Mononuclear cell (primary cell): ENCODE data around the gene LBHD2. TPM values are rescaled to one million over a fixed set of nuclear protein-coding genes. Genes with fewer than 3 reads are reported as not detected.

Experiments
- H3K27me3 ChIP-seq: 2 replicates; pipeline ENCODE4 v1.6.0; 2011; ENCODE audit warnings: low read length, control low read depth; ENCODE audit not compliant: insufficient read depth
- H3K4me1 ChIP-seq: 2 replicates; pipeline ENCODE4 v1.5.1; 2011; ENCODE audit warnings: mild to moderate bottlenecking, low read length, control low read depth; ENCODE audit not compliant: insufficient read depth
- H3K4me3 ChIP-seq: 2 replicates; pipeline ENCODE4 v1.5.1; 2011; ENCODE audit warnings: mild to moderate bottlenecking, low read length, moderate library complexity
- H3K9me3 ChIP-seq: 2 replicates; pipeline ENCODE4 v1.5.1; 2011; ENCODE audit warnings: low read depth, mild to moderate bottlenecking, control low read depth, low read length
- total RNA-seq: library from RNA; depleted of rRNA; stranded (reverse); fragments of >200 nt; gene quantifications from one replicate; pipeline ENCODE4 v1.2.3, GENCODE V29; 2012

LBHD2 gene
- total RNA-seq, 1 donor = not detected

GRCh38 chr14:103074729-103075367, 9.2 kb upstream of the LBHD2 start:
- H3K27me3 ChIP-seq = peaks cover 2% of the 10 kb centered on the region
- no peaks in the 10 kb centered on the region for H3K9me3 ChIP-seq

GRCh38 chr14:103078420-103078749, 5.6 kb upstream of the LBHD2 start:
- Histone ChIP-seq H3K9me3 (no peaks in the 10 kb centered on the region), H3K4me1 (peaks cover 10% of the 10 kb centered on the region), H3K27me3 (peaks cover 2% of the 10 kb centered on the region), H3K4me3 (no peak overlapping the region)

More at GRCh38 chr14:103074729-103075367, 9.2 kb upstream of the LBHD2 start:
- Histone ChIP-seq H3K4me1 (peaks cover 10% of the 10 kb centered on the region), H3K4me3 (no peak overlapping the region)

GRCh38 chr14:103078860-103079587, 5.0 kb upstream of the LBHD2 start:
- Histone ChIP-seq H3K9me3 (no peaks in the 10 kb centered on the region), H3K27me3 (peaks cover 2% of the 10 kb centered on the region), H3K4me3 (no peak overlapping the region), H3K4me1 (peaks cover 10% of the 10 kb centered on the region)

- no peak overlapping the region for H3K4me3 ChIP-seq
- no peaks in the 10 kb centered on the region for H3K9me3 ChIP-seq
- H3K27me3 ChIP-seq = peaks cover 5% of the 10 kb centered on the region
- H3K4me1 ChIP-seq = no peaks in the 10 kb centered on the region
Measured at GRCh38 chr14:103081951-103082350, 2.1 kb upstream of the LBHD2 start.

GRCh38 chr14:103085106-103086091, 1.4 kb downstream of the LBHD2 start:
- no peaks in the 10 kb centered on the region for H3K9me3 ChIP-seq
- no peaks in the 10 kb centered on the region for H3K4me1 ChIP-seq
- H3K4me3 ChIP-seq = no peak overlapping the region
- H3K27me3 ChIP-seq = peaks cover 5% of the 10 kb centered on the region

GRCh38 chr14:103086771-103087342, 2.8 kb downstream of the LBHD2 start:
- Histone ChIP-seq H3K9me3 (no peaks in the 10 kb centered on the region), H3K4me1 (peaks cover 9% of the 10 kb centered on the region), H3K27me3 (peaks cover 9% of the 10 kb centered on the region), H3K4me3 (no peak overlapping the region)

GRCh38 chr14:103087343-103087835, 3.4 kb downstream of the LBHD2 start:
- peaks cover 9% of the 10 kb centered on the region for H3K27me3 ChIP-seq

GRCh38 chr14:103088921-103089320, 4.9 kb downstream of the LBHD2 start:
- peaks cover 9% of the 10 kb centered on the region for H3K27me3 ChIP-seq
- H3K4me3 ChIP-seq = no peak overlapping the region
- no peaks in the 10 kb centered on the region for H3K9me3 ChIP-seq
- H3K4me1 ChIP-seq = peaks cover 11% of the 10 kb centered on the region

More at GRCh38 chr14:103087343-103087835, 3.4 kb downstream of the LBHD2 start:
- H3K9me3 ChIP-seq = no peaks in the 10 kb centered on the region
- H3K4me1 ChIP-seq = peaks cover 11% of the 10 kb centered on the region
- H3K4me3 ChIP-seq = no peak overlapping the region

- Histone ChIP-seq H3K9me3 (no peaks in the 10 kb centered on the region), H3K4me1 (peaks cover 13% of the 10 kb centered on the region), H3K4me3 (no peak overlapping the region), H3K27me3 (peaks cover 5% of the 10 kb centered on the region)
Measured at GRCh38 chr14:103089386-103090335, 5.7 kb downstream of the LBHD2 start.

GRCh38 chr14:103090481-103091020, 6.5 kb downstream of the LBHD2 start:
- Histone ChIP-seq H3K4me3 (no peak overlapping the region), H3K9me3 (no peaks in the 10 kb centered on the region), H3K4me1 (peaks cover 15% of the 10 kb centered on the region), H3K27me3 (peaks cover 5% of the 10 kb centered on the region)

GRCh38 chr14:103091041-103091882, 7.3 kb downstream of the LBHD2 start:
- Histone ChIP-seq H3K9me3 (no peaks in the 10 kb centered on the region), H3K4me3 (peak overlapping the region; percentile 20), H3K4me1 (peaks cover 15% of the 10 kb centered on the region), H3K27me3 (peaks cover 5% of the 10 kb centered on the region)

- peak overlapping the region; percentile 20 for H3K4me3 ChIP-seq
Measured at GRCh38 chr14:103091883-103092222, 7.8 kb downstream of the LBHD2 start.

GRCh38 chr14:103093856-103094405, 9.9 kb downstream of the LBHD2 start:
- Histone ChIP-seq H3K4me3 (no peak overlapping the region), H3K9me3 (no peaks in the 10 kb centered on the region), H3K27me3 (peaks cover 5% of the 10 kb centered on the region), H3K4me1 (peaks cover 15% of the 10 kb centered on the region)

More at GRCh38 chr14:103091883-103092222, 7.8 kb downstream of the LBHD2 start:
- Histone ChIP-seq H3K27me3 (peaks cover 5% of the 10 kb centered on the region), H3K9me3 (no peaks in the 10 kb centered on the region), H3K4me1 (peaks cover 15% of the 10 kb centered on the region)
